Measurements from ENCODE around the gene TRIP12. TPM values are rescaled to one million over a fixed set of nuclear protein-coding genes. Genes with fewer than 3 reads are reported as not detected.
"Not testable (repeated sequence)": the region's sequence is repeated elsewhere in the genome, so short reads cannot be mapped to it uniquely, and the experiment has no call there.

Gene TRIP12
- total RNA-seq, 2 donors from 2014 or later: 77.6 to 170 TPM

DNA sequence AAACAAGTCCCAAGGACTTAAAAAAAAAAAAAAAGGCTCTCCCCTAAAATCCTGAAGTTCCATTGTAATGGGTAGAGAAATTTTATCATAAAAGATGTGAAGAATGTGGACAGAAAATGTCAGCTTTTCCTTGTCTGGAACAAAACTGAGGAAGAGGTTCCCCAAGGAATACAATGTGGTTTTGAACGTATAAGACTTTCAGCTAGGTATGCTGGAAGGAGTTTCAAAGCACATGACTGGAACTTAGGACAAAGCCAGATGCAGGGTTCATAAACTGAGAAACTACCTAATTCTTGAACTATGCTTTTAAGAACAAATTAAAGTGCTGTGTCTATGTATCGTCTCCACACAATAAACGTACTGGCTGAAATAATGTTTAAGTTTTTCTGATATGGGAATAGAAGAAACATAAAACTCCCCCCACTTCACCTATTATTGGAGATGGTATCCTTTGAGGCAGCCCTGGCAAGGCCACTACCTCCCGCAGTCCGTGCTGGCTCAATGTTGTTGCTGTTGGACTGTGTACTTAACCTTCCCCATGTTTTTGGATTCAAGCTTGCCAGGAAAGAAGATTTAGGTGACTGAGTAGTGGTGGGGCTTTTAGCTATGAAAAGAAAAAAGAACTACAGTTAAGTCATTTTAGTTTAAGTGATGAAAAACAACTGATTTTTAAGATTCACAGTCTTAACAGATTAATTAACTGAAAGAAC, 123.2 kb downstream of the TRIP12 start:
- 61 to 69% methylated on average over 5 of the region's 5 CpGs for WGBS, 2 donors
- Histone ChIP-seq H3K27ac (no peak overlapping the region), H3K36me3 (replicated peaks in 1 of 2; ENCODE audit: insufficient read depth in 1 of 2, low read depth in 2 of 2) (peaks cover 8 to 31% of the 10 kb centered on the region in 2 donors)

DNA sequence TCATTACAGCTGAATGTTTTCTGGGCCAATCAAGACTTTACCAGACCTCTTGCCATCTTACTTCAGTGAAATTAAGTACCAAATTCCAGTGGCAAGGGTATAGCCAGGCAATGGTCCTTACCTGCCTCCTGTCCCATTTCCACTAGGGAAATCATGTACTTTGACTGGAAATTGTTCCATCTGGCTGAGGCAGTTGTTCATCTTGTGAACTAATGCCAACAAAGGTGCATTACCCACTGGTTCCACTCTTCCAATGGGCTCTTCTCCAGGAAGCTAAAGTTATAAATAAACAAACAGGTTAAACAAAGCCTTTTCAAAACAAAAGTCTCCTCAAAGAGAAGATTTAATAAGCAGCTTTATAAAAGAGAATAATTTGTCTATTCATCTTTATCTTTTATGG, 126.8 kb downstream of the TRIP12 start:
- DNase-seq (no peak), ATAC-seq (no peak)
- H3K36me3 ChIP-seq (replicated peaks in 1 of 2; ENCODE audit: insufficient read depth in 1 of 2, low read depth in 2 of 2): peaks cover 13 to 38% of the 10 kb centered on the region in 2 donors
- no peaks in the 10 kb centered on the region for H3K4me1 ChIP-seq
- no peak overlapping the region for H3K27ac ChIP-seq
- no peak overlapping the region for H3K4me3 ChIP-seq
- H3K27me3 ChIP-seq: no peaks in the 10 kb centered on the region
- intact Hi-C loops (cut with DNase I): no loop called here
- H3K9me3 ChIP-seq: no peaks in the 10 kb centered on the region
- TF ChIP-seq CTCF (IDR thresholded peaks at IDR 0.05): no peak
- no peak for TF ChIP-seq POLR2A (IDR thresholded peaks at IDR 0.05)

More for the DNA sequence above, 123.2 kb downstream of the TRIP12 start:
- DNase-seq: no peak
- no peak overlapping the region for H3K4me3 ChIP-seq
- no peaks in the 10 kb centered on the region for H3K27me3 ChIP-seq
- no peaks in the 10 kb centered on the region for H3K4me1 ChIP-seq
- intact Hi-C loops (cut with DNase I): no loop called here
- TF ChIP-seq CTCF (IDR thresholded peaks at IDR 0.05) (no peak), POLR2A (IDR thresholded peaks at IDR 0.05) (no peak)
- no peaks in the 10 kb centered on the region for H3K9me3 ChIP-seq
- no peak for ATAC-seq

DNA sequence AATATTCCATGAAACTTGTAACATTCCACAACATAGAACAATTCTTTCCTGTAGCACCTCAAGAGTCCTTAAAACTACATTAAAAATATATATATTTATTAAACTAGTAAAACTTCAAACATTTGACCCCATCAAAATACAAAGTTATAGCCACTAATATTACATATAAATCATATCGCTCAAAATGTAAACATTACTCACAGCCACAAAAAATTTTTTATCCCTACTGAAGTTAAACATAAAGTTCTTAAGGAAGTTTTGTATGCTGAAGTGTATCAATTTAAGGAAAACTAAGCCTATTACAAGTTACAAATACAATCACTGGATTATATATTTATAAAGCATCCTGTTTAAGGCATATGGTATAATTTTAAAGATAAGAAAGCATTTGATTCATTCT, 127.2 kb downstream of the TRIP12 start:
- Histone ChIP-seq H3K27ac (no peak overlapping the region), H3K36me3 (replicated peaks in 1 of 2; ENCODE audit: insufficient read depth in 1 of 2, low read depth in 2 of 2) (peaks cover 13 to 38% of the 10 kb centered on the region in 2 donors), H3K4me3 (no peak overlapping the region), H3K4me1 (no peaks in the 10 kb centered on the region), H3K27me3 (no peaks in the 10 kb centered on the region), H3K9me3 (no peaks in the 10 kb centered on the region)
- DNase-seq (no peak), ATAC-seq (no peak)
- intact Hi-C loops (cut with DNase I): no loop called here
- TF ChIP-seq POLR2A (IDR thresholded peaks at IDR 0.05) (no peak), CTCF (IDR thresholded peaks at IDR 0.05) (no peak)
- WGBS, 2 donors: 97 to 100% methylated on average over 1 of the region's 1 CpG

- H3K36me3 ChIP-seq (replicated peaks in 1 of 2; ENCODE audit: insufficient read depth in 1 of 2, low read depth in 2 of 2): peaks cover 5 to 15% of the 10 kb centered on the region in 2 donors
- WGBS, 2 donors: 96 to 98% methylated on average over 11 of the region's 11 CpGs
- H3K9me3 ChIP-seq; H3K27ac ChIP-seq; ATAC-seq; H3K4me3 ChIP-seq; H3K4me1 ChIP-seq; intact Hi-C loops (cut with DNase I); DNase-seq; H3K27me3 ChIP-seq: not testable (repeated sequence)
Observed at GRCh38 chr2:229786289-229786688, 135.5 kb downstream of the TRIP12 start.

- no peak for DNase-seq
- Histone ChIP-seq H3K27me3 (no peaks in the 10 kb centered on the region), H3K9me3 (no peaks in the 10 kb centered on the region), H3K27ac (no peak overlapping the region), H3K4me1 (no peaks in the 10 kb centered on the region), H3K36me3 (replicated peaks in 1 of 2; ENCODE audit: insufficient read depth in 1 of 2, low read depth in 2 of 2) (peaks cover 0 to 13% of the 10 kb centered on the region in 2 donors), H3K4me3 (no peak overlapping the region)
- no peak for TF ChIP-seq CTCF (IDR thresholded peaks at IDR 0.05)
- no peak for TF ChIP-seq POLR2A (IDR thresholded peaks at IDR 0.05)
- ATAC-seq: no peak
- WGBS, 2 donors: 88 to 91% methylated on average over 2 of the region's 2 CpGs
- intact Hi-C loops (cut with DNase I): no loop called here
Observed at GRCh38 chr2:229784791-229785190, 137.0 kb downstream of the TRIP12 start.
